Fibroblast of the aortic adventitia (primary cell): ENCODE data around the gene TRMT61A. TPM values are rescaled to one million over a fixed set of nuclear protein-coding genes. Genes with fewer than 3 reads are reported as not detected.

Experiments
- DNase-seq: peaks from one replicate; pipeline ENCODE4 v3.0.0-alpha.2; 2010; ENCODE audit warnings: low read depth
- H3K4me3 ChIP-seq: 2 replicates; pipeline ENCODE4 v1.5.1; 2011; ENCODE audit warnings: low read depth, mild to moderate bottlenecking, control low read depth, low read length, moderate library complexity
- total RNA-seq: library from RNA; depleted of rRNA; stranded (reverse); fragments of >200 nt; gene quantifications from 2 replicates; pipeline ENCODE4 v1.2.3, GENCODE V29; 2012; ENCODE audit warnings: low replicate concordance
- TF ChIP-seq, protein P1 (sequence below): IDR thresholded peaks from 2 replicates; pipeline ENCODE4 v1.5.1; 2011; ENCODE audit warnings: mild to moderate bottlenecking, low read length, control low read depth, inconsistent platforms; ENCODE audit not compliant: insufficient read depth

The TRMT61A gene
- total RNA-seq, 1 donor, result 9.2 TPM

DNA sequence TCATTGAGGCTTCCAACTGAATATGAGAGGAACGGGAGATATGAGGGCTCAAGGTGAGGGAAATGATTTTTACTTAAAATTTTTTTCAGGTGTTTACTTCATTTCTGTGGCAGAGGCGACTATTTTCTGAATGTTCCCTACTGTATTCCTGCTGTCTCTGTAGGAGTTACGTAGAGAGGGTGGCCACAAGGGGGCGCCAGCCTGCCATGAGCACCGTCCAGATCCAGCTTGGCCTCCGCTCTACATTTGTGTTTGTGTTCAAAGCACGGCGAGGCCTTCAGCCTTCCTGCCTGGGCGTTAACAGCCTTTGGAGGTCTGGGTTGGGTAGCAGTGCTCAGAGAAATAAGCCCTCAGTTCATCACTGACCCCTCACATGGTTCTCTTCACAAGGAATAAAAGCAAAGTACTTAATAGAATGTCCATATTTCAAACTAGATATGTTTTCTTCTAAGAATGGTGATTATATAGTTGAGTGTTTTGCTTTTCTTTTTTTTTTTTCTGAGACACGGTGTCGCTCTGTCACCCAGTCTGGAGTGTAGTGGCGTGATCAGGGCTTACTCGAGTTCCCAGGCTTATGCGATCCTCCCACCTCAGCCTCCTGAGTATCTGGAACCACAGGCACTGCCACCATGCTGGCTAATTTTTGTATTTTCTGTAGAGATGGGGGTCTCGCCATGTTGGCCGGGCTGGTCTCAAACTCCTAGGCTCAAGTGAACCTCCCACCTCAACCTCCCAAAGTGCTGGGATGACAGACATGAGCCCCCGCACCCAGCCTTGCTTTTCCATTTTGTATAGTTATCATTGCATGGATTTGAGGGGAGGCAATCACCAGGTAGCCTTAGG lies 28.6 kb upstream of the TRMT61A start:
- DNase-seq, result peak; percentile 88
- H3K4me3 ChIP-seq, result no peak overlapping the region
- TF ChIP-seq, protein P1, sequence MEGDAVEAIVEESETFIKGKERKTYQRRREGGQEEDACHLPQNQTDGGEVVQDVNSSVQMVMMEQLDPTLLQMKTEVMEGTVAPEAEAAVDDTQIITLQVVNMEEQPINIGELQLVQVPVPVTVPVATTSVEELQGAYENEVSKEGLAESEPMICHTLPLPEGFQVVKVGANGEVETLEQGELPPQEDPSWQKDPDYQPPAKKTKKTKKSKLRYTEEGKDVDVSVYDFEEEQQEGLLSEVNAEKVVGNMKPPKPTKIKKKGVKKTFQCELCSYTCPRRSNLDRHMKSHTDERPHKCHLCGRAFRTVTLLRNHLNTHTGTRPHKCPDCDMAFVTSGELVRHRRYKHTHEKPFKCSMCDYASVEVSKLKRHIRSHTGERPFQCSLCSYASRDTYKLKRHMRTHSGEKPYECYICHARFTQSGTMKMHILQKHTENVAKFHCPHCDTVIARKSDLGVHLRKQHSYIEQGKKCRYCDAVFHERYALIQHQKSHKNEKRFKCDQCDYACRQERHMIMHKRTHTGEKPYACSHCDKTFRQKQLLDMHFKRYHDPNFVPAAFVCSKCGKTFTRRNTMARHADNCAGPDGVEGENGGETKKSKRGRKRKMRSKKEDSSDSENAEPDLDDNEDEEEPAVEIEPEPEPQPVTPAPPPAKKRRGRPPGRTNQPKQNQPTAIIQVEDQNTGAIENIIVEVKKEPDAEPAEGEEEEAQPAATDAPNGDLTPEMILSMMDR, result peak; percentile 95

DNA sequence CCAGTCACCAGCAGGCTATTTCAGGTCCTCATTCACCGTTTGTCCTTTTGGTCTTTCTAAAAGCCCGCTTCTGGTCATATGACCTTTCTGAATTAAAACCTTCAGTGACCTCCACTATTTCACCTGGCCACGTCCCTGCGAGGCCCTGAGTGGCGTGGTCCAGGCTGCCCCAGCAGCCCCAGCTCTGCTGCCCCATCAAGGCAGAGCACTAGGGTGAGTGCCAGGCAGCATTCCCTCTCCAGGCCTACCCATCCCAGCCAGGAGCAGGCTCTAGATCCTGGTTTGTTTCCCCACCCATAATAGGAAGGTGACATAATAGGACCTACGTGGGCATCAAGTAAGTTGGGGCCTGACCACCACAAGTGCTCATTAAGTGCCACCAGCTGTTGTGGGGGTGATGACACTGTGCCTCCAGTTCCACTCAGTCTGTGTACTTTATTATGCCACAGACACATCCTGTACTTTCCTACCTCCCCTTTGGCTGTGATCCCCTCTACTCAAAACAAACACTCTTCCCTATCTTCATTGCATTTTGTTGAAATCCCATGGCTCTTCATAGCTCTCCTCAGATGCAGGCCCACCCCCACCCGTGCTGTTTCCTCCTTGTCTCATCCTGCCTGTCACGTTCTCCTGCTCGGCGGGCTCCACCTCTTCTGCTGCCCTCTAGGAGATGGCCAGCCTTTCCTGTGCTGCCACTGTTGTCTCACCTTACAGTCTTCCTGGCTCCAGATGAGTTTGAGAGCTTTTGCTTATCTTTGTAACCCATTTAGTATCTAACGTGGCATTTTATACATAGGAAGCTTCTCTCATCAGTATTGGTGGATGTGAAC lies 27.7 kb upstream of the TRMT61A start:
- DNase-seq, result no peak
- TF ChIP-seq, protein P1, result no peak
- H3K4me3 ChIP-seq, result no peak overlapping the region

DNA sequence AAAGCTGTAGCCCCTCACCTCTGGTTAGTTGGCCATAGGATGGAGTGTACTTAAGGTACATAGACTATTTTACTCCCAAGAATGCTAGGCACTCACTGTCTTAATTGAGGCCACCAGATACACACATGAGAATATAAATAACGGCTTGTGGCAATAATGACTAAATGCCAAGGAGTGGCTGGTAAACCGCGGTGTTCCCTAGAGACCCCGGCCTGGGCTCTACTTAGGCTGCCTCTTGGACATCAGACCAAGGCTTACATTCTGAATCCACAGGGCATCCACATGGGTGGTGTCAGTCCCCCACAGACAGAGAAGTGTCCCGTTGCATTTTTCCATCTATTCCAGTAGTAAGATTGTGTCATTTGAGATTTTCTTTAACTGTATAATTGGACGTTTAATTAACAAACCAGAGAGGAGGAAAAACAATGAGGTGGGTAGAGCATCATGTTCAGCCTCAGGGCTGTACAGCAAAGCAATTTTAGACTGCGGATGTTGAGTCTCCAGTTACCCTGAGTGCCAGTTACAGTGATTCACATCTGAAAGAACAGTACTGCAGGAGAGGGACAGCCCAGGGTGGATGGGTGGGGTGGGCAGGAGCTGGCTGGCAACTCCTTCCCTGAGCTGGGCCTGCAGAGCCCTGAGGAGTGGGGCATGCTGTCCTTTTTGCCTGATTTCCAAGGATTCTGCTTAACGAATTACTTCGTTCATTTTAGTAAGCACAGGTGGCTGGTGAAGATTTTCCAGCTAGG lies 26.9 kb upstream of the TRMT61A start:
- DNase-seq, result no peak
- H3K4me3 ChIP-seq, result no peak overlapping the region
- TF ChIP-seq, protein P1, result no peak

DNA sequence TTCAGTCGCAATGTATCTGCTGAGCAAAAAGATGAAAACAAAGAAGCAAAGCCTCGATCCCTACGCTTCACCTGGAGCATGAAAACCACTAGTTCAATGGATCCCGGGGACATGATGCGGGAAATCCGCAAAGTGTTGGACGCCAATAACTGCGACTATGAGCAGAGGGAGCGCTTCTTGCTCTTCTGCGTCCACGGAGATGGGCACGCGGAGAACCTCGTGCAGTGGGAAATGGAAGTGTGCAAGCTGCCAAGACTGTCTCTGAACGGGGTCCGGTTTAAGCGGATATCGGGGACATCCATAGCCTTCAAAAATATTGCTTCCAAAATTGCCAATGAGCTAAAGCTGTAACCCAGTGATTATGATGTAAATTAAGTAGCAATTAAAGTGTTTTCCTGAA lies 26.1 kb upstream of the TRMT61A start:
- TF ChIP-seq, protein P1, result no peak
- no peak for DNase-seq
- no peak overlapping the region for H3K4me3 ChIP-seq

DNA sequence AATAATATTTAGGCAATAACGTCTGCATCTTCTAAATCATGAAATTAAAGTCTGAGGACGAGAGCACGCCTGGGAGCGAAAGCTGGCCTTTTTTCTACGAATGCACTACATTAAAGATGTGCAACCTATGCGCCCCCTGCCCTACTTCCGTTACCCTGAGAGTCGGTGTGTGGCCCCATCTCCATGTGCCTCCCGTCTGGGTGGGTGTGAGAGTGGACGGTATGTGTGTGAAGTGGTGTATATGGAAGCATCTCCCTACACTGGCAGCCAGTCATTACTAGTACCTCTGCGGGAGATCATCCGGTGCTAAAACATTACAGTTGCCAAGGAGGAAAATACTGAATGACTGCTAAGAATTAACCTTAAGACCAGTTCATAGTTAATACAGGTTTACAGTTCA lies 25.7 kb upstream of the TRMT61A start:
- DNase-seq, result no peak
- TF ChIP-seq, protein P1, result no peak
- H3K4me3 ChIP-seq, result no peak overlapping the region

DNA sequence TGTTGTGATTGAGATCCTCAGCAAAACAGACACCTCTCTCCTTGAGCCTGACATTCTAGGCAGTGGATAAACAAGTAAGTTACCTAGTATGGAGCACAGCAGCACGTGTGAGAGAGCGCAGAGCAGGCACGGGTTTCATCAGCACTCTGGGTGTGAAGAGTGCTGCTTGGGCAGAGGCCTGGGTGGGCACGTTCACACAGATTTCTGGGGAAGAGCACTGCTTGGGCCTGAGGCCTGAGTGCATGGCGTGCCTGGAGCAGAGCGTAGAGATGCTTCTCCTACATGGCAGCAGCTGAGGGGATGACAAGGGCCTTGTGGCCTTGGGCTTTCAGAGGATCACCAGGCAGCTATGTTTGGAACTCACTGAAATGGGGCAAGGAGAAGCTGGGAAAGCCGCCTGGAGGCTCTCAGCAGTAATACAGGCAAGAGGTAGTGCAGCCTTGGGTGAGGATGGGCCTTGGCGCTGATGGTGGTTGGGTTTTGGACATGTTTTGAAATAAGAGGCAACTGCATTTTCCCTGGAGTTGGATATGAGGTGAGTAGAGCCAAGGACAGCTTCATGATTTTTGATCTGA lies 23.9 kb upstream of the TRMT61A start:
- no peak overlapping the region for H3K4me3 ChIP-seq
- no peak for DNase-seq
- TF ChIP-seq, protein P1, result peak; percentile 15
